IMR-90 (cell line): Measurements from ENCODE around the gene SOCS6. TPM values are rescaled to one million over a fixed set of nuclear protein-coding genes. Genes with fewer than 3 reads are reported as not detected.

Experiments
- ATAC-seq: fragments of 200-7000 bp; cut with Tn5 transposase; 2 replicates; pipeline ENCODE4 v1.9.1; 2020; ENCODE audit warnings: low read depth, mild to moderate bottlenecking, moderate library complexity
- BruUV-seq: library from RNA; stranded (reverse); fragments of 400-500 nt; replicated peaks from 2 replicates; lab custom pipeline; 2021; lab: Mats Ljungman, UMichigan
- CTCF ChIA-PET: fragments of 300-600 bp; formaldehyde crosslinking; extraction: SDS; loops from one replicate; lab custom pipeline; 2021; ENCODE audit warnings: antibody characterized with exemption; lab: Yijun Ruan, JAX
- POLR2A ChIA-PET: fragments of 300-600 bp; sonication (Branson Sonifier 250); formaldehyde crosslinking; loops from one replicate; lab custom pipeline; 2022; ENCODE audit warnings: antibody characterized with exemption; ENCODE audit not compliant: unreplicated experiment; lab: Charles Lee
- DNase-seq: peaks from one replicate; pipeline ENCODE4 v3.0.0; 2013
- H2AFZ ChIP-seq: replicated peaks from 2 replicates; pipeline ENCODE3; 2013; ENCODE audit warnings: low read length, mild to moderate bottlenecking; ENCODE audit not compliant: poor library complexity
- H2AK5ac ChIP-seq: 2 replicates; pipeline ENCODE4 v1.6.1; 2013; ENCODE audit warnings: low read depth, low read length, inconsistent platforms
- H2AK9ac ChIP-seq: replicated peaks from 2 replicates; pipeline ENCODE3; 2013; ENCODE audit warnings: mild to moderate bottlenecking, low read depth, low read length, moderate library complexity; ENCODE audit not compliant: poor library complexity
- H2BK120ac ChIP-seq: 2 replicates; pipeline ENCODE4 v1.6.1; 2013; ENCODE audit warnings: low read depth, low read length, inconsistent platforms
- H2BK15ac ChIP-seq: 3 replicates; pipeline ENCODE4 v1.6.1; 2013; ENCODE audit warnings: low read depth, low read length, inconsistent platforms
- H2BK20ac ChIP-seq: 2 replicates; pipeline ENCODE4 v1.6.1; 2013; ENCODE audit warnings: low read depth, mild to moderate bottlenecking, inconsistent platforms, low read length, moderate library complexity
- H2BK5ac ChIP-seq: 2 replicates; pipeline ENCODE4 v1.6.1; 2013; ENCODE audit warnings: mild to moderate bottlenecking, low read depth, low read length, inconsistent platforms; ENCODE audit not compliant: poor library complexity, severe bottlenecking
- H3K14ac ChIP-seq: replicated peaks from 2 replicates; pipeline ENCODE4 v1.6.1; 2013; ENCODE audit warnings: low read depth, low read length, inconsistent platforms
- H3K18ac ChIP-seq: 2 replicates; pipeline ENCODE4 v1.6.1; 2013; ENCODE audit warnings: low read depth, low read length, control low read depth
- H3K23ac ChIP-seq: 2 replicates; pipeline ENCODE4 v1.6.1; 2013; ENCODE audit warnings: low read depth, low read length, inconsistent platforms
- H3K27ac ChIP-seq: 2 replicates; pipeline ENCODE4 v1.5.1; 2013; ENCODE audit warnings: mild to moderate bottlenecking, control low read depth, low read length; ENCODE audit not compliant: insufficient read depth
- H3K27me3 ChIP-seq: 2 replicates; pipeline ENCODE4 v1.6.1; 2013; ENCODE audit warnings: low read length; ENCODE audit not compliant: control insufficient read depth, insufficient read depth
- H3K36me3 ChIP-seq: 2 replicates; pipeline ENCODE4 v1.6.1; 2013; ENCODE audit warnings: low read length, mixed read lengths; ENCODE audit not compliant: control insufficient read depth, insufficient read depth
- H3K4ac ChIP-seq: 2 replicates; pipeline ENCODE4 v1.6.1; 2013; ENCODE audit warnings: low read depth, low read length, inconsistent platforms
- H3K4me1 ChIP-seq: 2 replicates; pipeline ENCODE4 v1.6.1; 2013; ENCODE audit warnings: low read length, mixed read lengths; ENCODE audit not compliant: control insufficient read depth, insufficient read depth
- H3K4me2 ChIP-seq: 2 replicates; pipeline ENCODE4 v1.6.1; 2013; ENCODE audit warnings: low read depth, mild to moderate bottlenecking, control low read depth, low read length, moderate library complexity
- H3K4me3 ChIP-seq: 2 replicates; pipeline ENCODE4 v1.5.1; 2013; ENCODE audit warnings: low read depth, mild to moderate bottlenecking, control low read depth, low read length, moderate library complexity; ENCODE audit not compliant: insufficient read depth
- H3K56ac ChIP-seq: 2 replicates; pipeline ENCODE4 v1.6.1; 2013; ENCODE audit warnings: low read length, inconsistent platforms; ENCODE audit not compliant: insufficient read depth; ENCODE audit errors: extremely low read depth
- H3K79me1 ChIP-seq, 2 experiments: 2 replicates each; pipeline ENCODE4 v1.6.1; 2013; ENCODE audit warnings: low read length in 2 of 2, inconsistent platforms in 1 of 2, low read depth in 1 of 2
- H3K9ac ChIP-seq: 2 replicates; pipeline ENCODE4 v1.6.1; 2013; ENCODE audit warnings: low read depth, low read length, control low read depth
- H3K9me1 ChIP-seq: 2 replicates; pipeline ENCODE4 v1.6.1; 2013; ENCODE audit warnings: low read length, inconsistent platforms; ENCODE audit not compliant: insufficient read depth
- H3K9me3 ChIP-seq: 2 replicates; pipeline ENCODE4 v1.6.1; 2013; ENCODE audit warnings: low read length; ENCODE audit not compliant: control insufficient read depth, insufficient read depth
- H4K20me1 ChIP-seq: 2 replicates; pipeline ENCODE4 v1.6.1; 2013; ENCODE audit warnings: low read length, inconsistent platforms; ENCODE audit not compliant: insufficient read depth
- H4K5ac ChIP-seq: 2 replicates; pipeline ENCODE4 v1.6.1; 2013; ENCODE audit warnings: mild to moderate bottlenecking, low read depth, low read length, control low read depth
- H4K8ac ChIP-seq, 2 experiments: 2 replicates each; pipeline ENCODE4 v1.6.1; 2013; ENCODE audit warnings: low read depth in 2 of 2, low read length in 2 of 2, control low read depth in 1 of 2, inconsistent platforms in 1 of 2
- H4K91ac ChIP-seq: 2 replicates; pipeline ENCODE4 v1.6.1; 2013; ENCODE audit warnings: low read depth, low read length, inconsistent platforms; ENCODE audit not compliant: insufficient read depth
- BHLHE40 ChIP-seq: fragments of 150-350 bp; IDR thresholded peaks from 2 replicates; pipeline ENCODE4 v1.6.1; 2016; ENCODE audit warnings: mild to moderate bottlenecking, low read depth, low read length
- CHD1 ChIP-seq: IDR thresholded peaks from 2 replicates; pipeline ENCODE4 v1.6.1; 2012; ENCODE audit warnings: low read depth, low read length, improper control_type of control experiment
- MXI1 ChIP-seq: IDR thresholded peaks from 2 replicates; pipeline ENCODE4 v1.6.1; 2012; ENCODE audit warnings: low read depth, mild to moderate bottlenecking, low read length, moderate library complexity, borderline replicate concordance
- NFE2L2 ChIP-seq: fragments of 150-350 bp; IDR thresholded peaks from 2 replicates; pipeline ENCODE4 v1.6.1; 2016; ENCODE audit warnings: low read depth, mild to moderate bottlenecking, low read length
- POLR2A ChIP-seq: IDR thresholded peaks from 2 replicates; pipeline ENCODE4 v1.6.1; 2012; ENCODE audit warnings: mild to moderate bottlenecking, low read depth, low read length
- RCOR1 ChIP-seq: IDR thresholded peaks from 2 replicates; pipeline ENCODE4 v1.6.1; 2012; ENCODE audit warnings: mild to moderate bottlenecking, low read length, improper control_type of control experiment; ENCODE audit not compliant: insufficient replicate concordance
- RFX5 ChIP-seq: IDR thresholded peaks from 2 replicates; pipeline ENCODE4 v1.8.0; 2012; ENCODE audit warnings: low read depth, mild to moderate bottlenecking, low read length, moderate library complexity
- WGBS, 2 experiments: methylation state at CpG; one replicate each; pipeline versions ENCODE4 v1.1.5 to v1.1.7; 2013; ENCODE audit warnings: missing lambda C conversion rate in 2 of 2; ENCODE audit not compliant: insufficient read length in 1 of 2; ENCODE audit errors: extremely low coverage in 2 of 2; 5-methylcytosine and 5-hydroxymethylcytosine counted together
- dilution Hi-C: fragments of 300-500 bp; cut with HindIII; formaldehyde crosslinking; loops from one replicate; pipeline ENCODE4 v1.14.3; 2018; ENCODE audit warnings: low sequenced_read_pairs; ENCODE audit not compliant: unreplicated experiment
- in situ Hi-C: fragments of 300-500 bp; cut with MboI; formaldehyde crosslinking; loops from 3 replicates; pipeline ENCODE4 v1.14.3; 2019; ENCODE audit warnings: low sequenced_read_pairs, inconsistent platforms, mixed read lengths
- intact Hi-C: fragments of 100-400 bp; cut with micrococcal nuclease; formaldehyde crosslinking; loops from 2 replicates; pipeline ENCODE4 v1.10.0; 2022
- polyA plus RNA-seq, 3 experiments: library from polyadenylated mRNA; depleted of rRNA; stranded (reverse); fragments of >200 nt; gene quantifications; 2 replicates each; pipeline ENCODE4 v1.2.3, GENCODE V29; 2012; ENCODE audit warnings: low replicate concordance in 1 of 3
- total RNA-seq: library from RNA; depleted of rRNA; stranded (reverse); fragments of >200 nt; gene quantifications from 2 replicates; pipeline ENCODE4 v1.2.3, GENCODE V29; 2012
- TF ChIP-seq, protein P1 (sequence below): fragments of 150-350 bp; IDR thresholded peaks from 2 replicates; pipeline ENCODE4 v1.6.1; 2017; ENCODE audit warnings: mild to moderate bottlenecking, antibody characterized with exemption, low read length, low read depth

The SOCS6 gene
- total and polyA plus RNA-seq, 2 of the 4 experiments (the other 2 are of a cell fraction), result 21.3 to 57.4 TPM

DNA sequence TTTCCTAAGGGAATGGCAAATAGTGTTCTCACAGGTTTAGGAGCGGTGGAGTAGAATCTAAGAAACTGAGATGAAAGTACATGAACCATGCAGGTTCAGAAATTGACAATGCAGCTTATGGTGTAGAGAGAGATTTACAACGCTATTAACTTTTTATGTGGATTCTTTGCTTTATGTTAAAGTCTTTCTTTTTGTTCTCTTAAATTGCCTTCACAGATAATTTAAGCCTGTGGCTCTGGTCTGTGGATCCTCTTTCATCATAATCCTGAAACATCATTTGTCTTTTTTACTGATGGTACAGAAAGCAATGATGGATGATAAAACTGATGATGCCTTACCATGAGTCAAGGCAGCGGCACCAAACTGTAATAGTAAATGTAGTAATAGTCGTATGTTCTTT is 30.3 kb downstream of the SOCS6 start:
- H4K20me1 ChIP-seq, result peaks cover 52% of the 10 kb centered on the region

More for the DNA sequence above, 30.3 kb downstream of the SOCS6 start:
- no peak overlapping the region for H4K8ac ChIP-seq
- BruUV-seq, result no TSS peak
- no peak overlapping the region for H3K4ac ChIP-seq
- H2AK9ac ChIP-seq, result no peak overlapping the region
- ChIA-PET CTCF (no interaction called here), POLR2A (no interaction called here)
- H3K27me3 ChIP-seq, result no peaks in the 10 kb centered on the region
- no peak overlapping the region for H4K91ac ChIP-seq
- no peak overlapping the region for H3K4me3 ChIP-seq
- no peaks in the 10 kb centered on the region; the same call in 1 of the 2 replicates for H3K36me3 ChIP-seq
- H2BK5ac ChIP-seq, result no peak overlapping the region
- ATAC-seq (no peak), DNase-seq (no peak)
- H3K4me2 ChIP-seq, result no peak overlapping the region
- no peak overlapping the region for H3K14ac ChIP-seq
- H3K9ac ChIP-seq, result no peak overlapping the region
- dilution Hi-C loops (no loop called here), in situ Hi-C loops (no loop called here), intact Hi-C loops (no loop called here)
- no peak overlapping the region for H3K18ac ChIP-seq
- no CpG with 5 or more reads among the region's 4 CpGs for WGBS, 2 experiments
- peaks cover 5% of the 10 kb centered on the region for H3K4me1 ChIP-seq
- no peak overlapping the region for H3K23ac ChIP-seq
- no peak overlapping the region for H2BK15ac ChIP-seq
- H3K56ac ChIP-seq, result no peak overlapping the region
- peaks cover 8 to 59% of the 10 kb centered on the region in 2 experiments for H3K79me1 ChIP-seq
- no peak overlapping the region for H4K5ac ChIP-seq
- TF ChIP-seq POLR2A (no peak), RFX5 (no peak), MXI1 (no peak), CHD1 (no peak), RCOR1 (no peak), NFE2L2 (no peak), BHLHE40 (no peak)
- TF ChIP-seq, protein P1, sequence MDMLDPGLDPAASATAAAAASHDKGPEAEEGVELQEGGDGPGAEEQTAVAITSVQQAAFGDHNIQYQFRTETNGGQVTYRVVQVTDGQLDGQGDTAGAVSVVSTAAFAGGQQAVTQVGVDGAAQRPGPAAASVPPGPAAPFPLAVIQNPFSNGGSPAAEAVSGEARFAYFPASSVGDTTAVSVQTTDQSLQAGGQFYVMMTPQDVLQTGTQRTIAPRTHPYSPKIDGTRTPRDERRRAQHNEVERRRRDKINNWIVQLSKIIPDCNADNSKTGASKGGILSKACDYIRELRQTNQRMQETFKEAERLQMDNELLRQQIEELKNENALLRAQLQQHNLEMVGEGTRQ, result no peak
- no peak overlapping the region for H2BK20ac ChIP-seq
- no peak overlapping the region for H2AK5ac ChIP-seq
- no peak overlapping the region for H2AFZ ChIP-seq
- no peaks in the 10 kb centered on the region for H3K9me3 ChIP-seq
- no peak overlapping the region for H2BK120ac ChIP-seq
- peaks cover 9% of the 10 kb centered on the region for H3K9me1 ChIP-seq
- H3K27ac ChIP-seq, result no peak overlapping the region
